ENCODE measurements around the gene GPRC5B.

GPRC5B gene

GRCh38 chr16:19884611-19885450 lies at the start of gene GPRC5B:
TSS of gene GPRC5B (minus strand) at chr16:19884848. CDS start at chr16:19872845, 12,003 bp downstream.
- DNase-seq (ENCODE audit: low read depth, low spot score): peak; percentile 71

- no peak for DNase-seq (ENCODE audit: low read depth, low spot score)
Measured at GRCh38 chr16:19933740-19934139, 49.1 kb upstream of the GPRC5B start.

GRCh38 chr16:19929062-19929511 lies 44.4 kb upstream of the GPRC5B start:
- DNase-seq (ENCODE audit: low read depth, low spot score): no peak

- DNase-seq (ENCODE audit: low read depth, low spot score): no peak
Measured at GRCh38 chr16:19928432-19928831, 43.8 kb upstream of the GPRC5B start.

GRCh38 chr16:19926449-19927390 lies 42.1 kb upstream of the GPRC5B start:
- no peak for DNase-seq (ENCODE audit: low read depth, low spot score)

GRCh38 chr16:19923396-19923795 lies 38.7 kb upstream of the GPRC5B start:
- DNase-seq (ENCODE audit: low read depth, low spot score): no peak

- DNase-seq (ENCODE audit: low read depth, low spot score): no peak
Measured at GRCh38 chr16:19919142-19919541, 34.5 kb upstream of the GPRC5B start.

GRCh38 chr16:19916064-19916463 lies 31.4 kb upstream of the GPRC5B start:
- DNase-seq (ENCODE audit: low read depth, low spot score): no peak

GRCh38 chr16:19914877-19915276 lies 30.2 kb upstream of the GPRC5B start:
- DNase-seq (ENCODE audit: low read depth, low spot score): no peak

- no peak for DNase-seq (ENCODE audit: low read depth, low spot score)
Measured at GRCh38 chr16:19913340-19913645, 28.6 kb upstream of the GPRC5B start.

- no peak for DNase-seq (ENCODE audit: low read depth, low spot score)
Measured at GRCh38 chr16:19912455-19913339, 28.0 kb upstream of the GPRC5B start.

GRCh38 chr16:19911747-19912454 lies 27.3 kb upstream of the GPRC5B start:
- DNase-seq (ENCODE audit: low read depth, low spot score): no peak

GRCh38 chr16:19911204-19911603 lies 26.6 kb upstream of the GPRC5B start:
- DNase-seq (ENCODE audit: low read depth, low spot score): no peak

GRCh38 chr16:19909750-19910322 lies 25.2 kb upstream of the GPRC5B start:
- DNase-seq (ENCODE audit: low read depth, low spot score): no peak

GRCh38 chr16:19908921-19909320 lies 24.3 kb upstream of the GPRC5B start:
- no peak for DNase-seq (ENCODE audit: low read depth, low spot score)

- peak; percentile 91 for DNase-seq (ENCODE audit: low read depth, low spot score)
Measured at GRCh38 chr16:19907161-19907992, 22.7 kb upstream of the GPRC5B start.

GRCh38 chr16:19901164-19901563 lies 16.5 kb upstream of the GPRC5B start:
- no peak for DNase-seq (ENCODE audit: low read depth, low spot score)

- no peak for DNase-seq (ENCODE audit: low read depth, low spot score)
Measured at GRCh38 chr16:19899605-19899955, 14.9 kb upstream of the GPRC5B start.

- peak; percentile 74 for DNase-seq (ENCODE audit: low read depth, low spot score)
Measured at GRCh38 chr16:19898924-19899604, 14.4 kb upstream of the GPRC5B start.

Data from ELF-1 (cell line).